Caco-2 (cell line): ENCODE measurements around the gene SPACDR. TPM values are rescaled to one million over a fixed set of nuclear protein-coding genes. Genes with fewer than 3 reads are reported as not detected.

Source experiments
- BruUV-seq: library from RNA; stranded (reverse); fragments of 400-500 nt; replicated peaks from 2 replicates; lab custom pipeline; 2021; lab: Mats Ljungman, UMichigan
- CTCF ChIA-PET: fragments of 300-600 bp; sonication (Branson Sonifier 250); formaldehyde crosslinking; loops from one replicate; lab custom pipeline; 2022; ENCODE audit warnings: antibody characterized with exemption; lab: Charles Lee
- POLR2A ChIA-PET: fragments of 300-600 bp; sonication (Branson Sonifier 250); formaldehyde crosslinking; loops from one replicate; lab custom pipeline; 2022; ENCODE audit warnings: antibody characterized with exemption; lab: Charles Lee
- DNase-seq, 2 experiments: peaks; one replicate each; pipeline versions ENCODE4 v3.0.0 to v3.0.0-alpha.2; 2020 to 2022
- H3K27me3 ChIP-seq: replicated peaks from 2 replicates; pipeline ENCODE4 v1.6.0; 2011; ENCODE audit warnings: low read length; ENCODE audit not compliant: control insufficient read depth, insufficient read depth
- H3K36me3 ChIP-seq: 2 replicates; pipeline ENCODE4 v1.5.1; 2011; ENCODE audit warnings: low read length; ENCODE audit not compliant: control insufficient read depth, insufficient read depth
- H3K4me1 ChIP-seq: fragments of 250-450 bp; sonication (Bioruptor Pico); 2 replicates; pipeline ENCODE4 v1.5.1; 2020; ENCODE audit warnings: mild to moderate bottlenecking
- H3K4me3 ChIP-seq: 2 replicates; pipeline ENCODE4 v1.5.1; 2011; ENCODE audit warnings: low read depth, mild to moderate bottlenecking, control low read depth, low read length
- H3K9me3 ChIP-seq: fragments of 250-450 bp; sonication (Bioruptor Pico); 2 replicates; pipeline ENCODE4 v1.5.1; 2020; ENCODE audit warnings: mild to moderate bottlenecking, moderate library complexity
- H3K27ac Mint-ChIP-seq: one replicate; pipeline ENCODE4 v1.8.0; 2022; ENCODE audit warnings: mixed read lengths; ENCODE audit not compliant: unreplicated experiment
- H3K27me3 Mint-ChIP-seq: one replicate; pipeline ENCODE4 v1.8.0; 2022; ENCODE audit warnings: mixed read lengths; ENCODE audit not compliant: insufficient read depth, unreplicated experiment
- H3K36me3 Mint-ChIP-seq: one replicate; pipeline ENCODE4 v1.8.0; 2022; ENCODE audit warnings: mild to moderate bottlenecking, mixed read lengths; ENCODE audit not compliant: insufficient read depth, unreplicated experiment
- H3K4me1 Mint-ChIP-seq: one replicate; pipeline ENCODE4 v1.8.0; 2022; ENCODE audit warnings: low read depth, mixed read lengths; ENCODE audit not compliant: unreplicated experiment
- H3K4me3 Mint-ChIP-seq: one replicate; pipeline ENCODE4 v1.8.0; 2022; ENCODE audit warnings: mild to moderate bottlenecking, moderate library complexity, mixed read lengths; ENCODE audit not compliant: unreplicated experiment
- H3K9me3 Mint-ChIP-seq: one replicate; pipeline ENCODE4 v1.8.0; 2022; ENCODE audit warnings: mixed read lengths; ENCODE audit not compliant: unreplicated experiment
- intact Hi-C: fragments of 100-400 bp; cut with micrococcal nuclease; formaldehyde crosslinking; loops from one replicate; pipeline ENCODE4 v1.10.0; 2022; ENCODE audit not compliant: unreplicated experiment
- total RNA-seq: library from RNA; stranded (reverse); gene quantifications from 2 replicates; pipeline ENCODE4 v1.2.3, GENCODE V29; 2022
- TF ChIP-seq, protein P1 (sequence below), 2 experiments: fragments of 200-600 bp in 1 of 2; IDR thresholded peaks; 1 replicate in 1 of 2; 2 replicates in 1 of 2; pipeline versions ENCODE4 v1.5.1 to v1.8.0; 2011 to 2022; ENCODE audit warnings: antibody characterized with exemption in 1 of 2, control low read depth in 1 of 2, inconsistent platforms in 1 of 2, low read depth in 1 of 2, low read length in 1 of 2, mild to moderate bottlenecking in 1 of 2, moderate library complexity in 1 of 2; ENCODE audit not compliant: insufficient read depth in 1 of 2, severe bottlenecking in 1 of 2, unreplicated experiment in 1 of 2

Gene SPACDR
- total RNA-seq, 1 experiment from 2014 or later, result 0.41 TPM

DNA sequence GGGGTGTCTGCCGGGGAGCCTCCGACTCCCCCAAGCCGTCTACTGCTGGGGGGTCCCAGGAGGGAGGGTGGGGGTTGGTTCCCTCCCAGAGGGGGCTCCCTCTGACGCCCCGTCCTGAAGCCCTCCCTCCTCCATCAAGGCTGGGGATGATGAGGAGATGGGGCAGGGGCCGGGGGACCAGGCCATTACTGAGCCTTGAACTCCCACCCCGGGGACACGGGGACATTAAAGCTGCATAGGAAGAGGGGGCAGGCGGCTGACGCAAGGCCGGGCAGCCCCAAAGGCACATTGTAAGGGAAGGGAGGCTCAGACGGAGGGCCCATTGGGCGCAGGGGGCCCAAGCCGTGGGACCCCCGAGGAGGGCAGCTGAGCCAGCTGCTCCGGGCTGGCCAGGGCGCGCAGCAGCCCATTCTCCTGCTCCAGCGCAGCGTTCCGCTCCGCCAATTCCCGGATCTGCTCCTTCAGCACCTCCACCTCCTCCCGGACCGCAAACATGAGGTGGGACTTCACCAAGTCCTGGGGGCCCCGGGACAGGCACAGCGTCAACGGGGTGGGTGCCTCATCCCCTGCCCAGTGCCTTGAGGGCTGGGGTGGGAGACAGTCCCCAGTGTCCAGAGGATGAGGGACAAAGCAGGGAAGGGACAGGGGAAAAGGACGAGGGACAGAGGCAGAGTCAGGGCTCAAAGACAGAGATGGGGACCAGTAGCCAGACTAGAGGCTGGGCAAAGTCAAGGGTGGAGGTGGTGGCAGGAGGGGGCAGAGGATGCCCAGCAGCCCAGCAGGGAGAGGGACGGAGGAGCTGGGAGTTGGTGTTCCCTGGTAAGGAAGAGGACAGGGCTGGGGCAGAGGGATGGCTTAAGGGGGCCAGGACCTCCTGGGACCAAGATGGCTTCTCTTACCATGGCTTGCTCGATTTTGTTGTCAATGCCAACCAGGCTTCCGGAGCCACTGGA lies 2.9 kb upstream of the SPACDR start:
- CTCF ChIA-PET, result no interaction called here
- POLR2A ChIA-PET, result no interaction called here
- Histone ChIP-seq H3K4me3 (no peak overlapping the region), H3K9me3 (no peaks in the 10 kb centered on the region), H3K4me1 (peaks cover 4% of the 10 kb centered on the region; the same call in 1 of the 2 replicates), H3K27me3 (no peaks in the 10 kb centered on the region), H3K36me3 (no peaks in the 10 kb centered on the region)
- TF ChIP-seq, protein P1, sequence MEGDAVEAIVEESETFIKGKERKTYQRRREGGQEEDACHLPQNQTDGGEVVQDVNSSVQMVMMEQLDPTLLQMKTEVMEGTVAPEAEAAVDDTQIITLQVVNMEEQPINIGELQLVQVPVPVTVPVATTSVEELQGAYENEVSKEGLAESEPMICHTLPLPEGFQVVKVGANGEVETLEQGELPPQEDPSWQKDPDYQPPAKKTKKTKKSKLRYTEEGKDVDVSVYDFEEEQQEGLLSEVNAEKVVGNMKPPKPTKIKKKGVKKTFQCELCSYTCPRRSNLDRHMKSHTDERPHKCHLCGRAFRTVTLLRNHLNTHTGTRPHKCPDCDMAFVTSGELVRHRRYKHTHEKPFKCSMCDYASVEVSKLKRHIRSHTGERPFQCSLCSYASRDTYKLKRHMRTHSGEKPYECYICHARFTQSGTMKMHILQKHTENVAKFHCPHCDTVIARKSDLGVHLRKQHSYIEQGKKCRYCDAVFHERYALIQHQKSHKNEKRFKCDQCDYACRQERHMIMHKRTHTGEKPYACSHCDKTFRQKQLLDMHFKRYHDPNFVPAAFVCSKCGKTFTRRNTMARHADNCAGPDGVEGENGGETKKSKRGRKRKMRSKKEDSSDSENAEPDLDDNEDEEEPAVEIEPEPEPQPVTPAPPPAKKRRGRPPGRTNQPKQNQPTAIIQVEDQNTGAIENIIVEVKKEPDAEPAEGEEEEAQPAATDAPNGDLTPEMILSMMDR (IDR thresholded peaks at IDR 0.05; ENCODE audit: insufficient read depth in 1 of 2, low read depth in 1 of 2, low read length in 1 of 2, severe bottlenecking in 1 of 2, unreplicated experiment in 1 of 2), result no peak
- no peak overlapping the region for H3K27ac Mint-ChIP-seq
- H3K4me1 Mint-ChIP-seq, result no peaks in the 10 kb centered on the region
- no TSS peak for BruUV-seq
- no peaks in the 10 kb centered on the region for H3K27me3 Mint-ChIP-seq
- no peaks in the 10 kb centered on the region for H3K9me3 Mint-ChIP-seq
- H3K4me3 Mint-ChIP-seq, result no peak overlapping the region
- intact Hi-C loops, result no loop called here
- no peak for DNase-seq
- H3K36me3 Mint-ChIP-seq, result peaks cover 7% of the 10 kb centered on the region

DNA sequence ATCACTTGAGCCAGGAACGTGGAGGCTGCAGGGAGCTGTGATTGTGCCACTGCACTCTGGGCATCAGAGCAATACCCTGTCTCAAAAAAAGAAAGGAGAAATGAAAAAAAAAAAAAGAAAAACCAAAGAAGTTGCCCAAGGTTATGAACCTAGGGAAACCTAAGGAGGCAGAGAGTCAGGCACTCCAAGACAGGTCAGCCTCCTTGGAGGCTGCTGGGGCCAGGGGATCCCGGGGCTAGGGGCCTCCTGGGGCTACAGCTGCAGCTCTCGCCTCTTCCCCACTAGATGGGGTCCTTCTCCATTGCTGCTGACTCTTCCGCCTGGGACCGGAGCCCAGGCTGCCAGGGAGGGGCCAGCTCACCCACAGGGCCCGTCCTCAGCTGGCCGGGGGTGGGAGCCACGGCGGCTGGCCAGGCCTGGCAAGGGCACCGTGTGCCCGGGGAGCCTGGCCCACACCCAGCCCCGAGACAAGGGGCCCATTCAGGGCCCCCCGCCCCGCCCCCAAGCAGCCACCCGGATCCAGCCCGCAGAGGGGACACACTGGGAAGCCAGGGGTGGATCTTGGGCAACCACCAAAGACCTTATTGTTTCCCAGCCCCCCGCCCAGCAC lies 1.7 kb upstream of the SPACDR start:
- peaks cover 4% of the 10 kb centered on the region; the same call in 1 of the 2 replicates for H3K4me1 ChIP-seq
- H3K4me1 Mint-ChIP-seq, result no peaks in the 10 kb centered on the region
- peak in 1 of 2 experiments; percentile 59 for DNase-seq
- ChIA-PET CTCF (interaction anchor here (0.6 to 2.3 kb wide), 12 partner anchors 11 to 412 kb away, joined by 3 to 16 read pairs (median 4); partner anchors contain the start of genes AGFG2, FBXO24, LRCH4 and TSC22D4), POLR2A (interaction anchor here (0.6 kb wide), 1 partner anchor 729 kb away, joined by 4 read pairs; no protein-coding TSS in a partner anchor)
- no peaks in the 10 kb centered on the region for H3K27me3 Mint-ChIP-seq
- no peaks in the 10 kb centered on the region for H3K27me3 ChIP-seq
- BruUV-seq, result no TSS peak
- H3K27ac Mint-ChIP-seq, result no peak overlapping the region
- peaks cover 7% of the 10 kb centered on the region for H3K36me3 Mint-ChIP-seq
- no peaks in the 10 kb centered on the region for H3K9me3 ChIP-seq
- H3K4me3 Mint-ChIP-seq, result no peak overlapping the region
- TF ChIP-seq, protein P1 (IDR thresholded peaks at IDR 0.05; ENCODE audit: insufficient read depth in 1 of 2, low read depth in 1 of 2, low read length in 1 of 2, severe bottlenecking in 1 of 2, unreplicated experiment in 1 of 2), result peak; percentile 30 to 60
- no peaks in the 10 kb centered on the region for H3K9me3 Mint-ChIP-seq
- no peak overlapping the region for H3K4me3 ChIP-seq
- no peaks in the 10 kb centered on the region for H3K36me3 ChIP-seq
- intact Hi-C loops, result no loop called here

DNA sequence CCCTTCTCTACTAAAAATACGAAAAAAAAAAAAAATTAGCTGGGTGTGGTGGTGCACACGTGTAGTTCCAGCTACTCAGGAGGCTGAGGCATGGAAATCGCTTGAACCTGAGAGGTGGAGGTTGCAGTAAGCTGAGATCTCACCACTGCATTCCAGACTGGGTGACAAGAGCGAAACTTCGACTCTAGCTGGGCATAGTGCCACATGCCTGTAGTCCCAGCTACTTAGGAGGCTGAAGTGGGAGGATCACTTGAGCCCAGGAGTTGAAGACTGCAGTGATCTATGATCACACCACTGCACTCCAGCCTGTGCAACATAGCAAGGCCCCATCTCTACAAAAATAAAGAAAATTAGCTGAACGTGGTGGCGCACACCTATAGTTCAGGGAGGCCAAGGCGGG lies 1.2 kb upstream of the SPACDR start:
- no peak overlapping the region for H3K27ac Mint-ChIP-seq
- H3K4me1 Mint-ChIP-seq, result no peaks in the 10 kb centered on the region
- intact Hi-C loops, result no loop called here
- H3K27me3 ChIP-seq, result no peaks in the 10 kb centered on the region
- CTCF ChIA-PET, result interaction anchor here (0.6 to 2.3 kb wide), 12 partner anchors 10 to 412 kb away, joined by 3 to 16 read pairs (median 4); partner anchors contain the start of genes AGFG2, FBXO24, LRCH4 and TSC22D4
- POLR2A ChIA-PET, result interaction anchor here (0.6 kb wide), 1 partner anchor 729 kb away, joined by 4 read pairs; no protein-coding TSS in a partner anchor
- H3K4me3 ChIP-seq, result no peak overlapping the region
- BruUV-seq, result no TSS peak
- TF ChIP-seq, protein P1 (IDR thresholded peaks at IDR 0.05; ENCODE audit: insufficient read depth in 1 of 2, low read depth in 1 of 2, low read length in 1 of 2, severe bottlenecking in 1 of 2, unreplicated experiment in 1 of 2), result no peak
- no peak for DNase-seq
- no peaks in the 10 kb centered on the region for H3K9me3 ChIP-seq
- peaks cover 7% of the 10 kb centered on the region for H3K36me3 Mint-ChIP-seq
- H3K4me1 ChIP-seq, result peaks cover 4% of the 10 kb centered on the region; the same call in 1 of the 2 replicates
- no peaks in the 10 kb centered on the region for H3K9me3 Mint-ChIP-seq
- H3K36me3 ChIP-seq, result no peaks in the 10 kb centered on the region
- no peaks in the 10 kb centered on the region for H3K27me3 Mint-ChIP-seq
- no peak overlapping the region for H3K4me3 Mint-ChIP-seq
